GM12878 (cell line): ENCODE data around the gene KATNIP. TPM values are rescaled to one million over a fixed set of nuclear protein-coding genes. Genes with fewer than 3 reads are reported as not detected.

Experiments used
- ATAC-seq: fragments of 200-7000 bp; cut with Tn5 transposase; 3 replicates; pipeline ENCODE4 v1.9.1; 2020; ENCODE audit warnings: mild to moderate bottlenecking, moderate library complexity
- BruUV-seq: library from RNA; stranded (reverse); fragments of 400-500 nt; replicated peaks from 2 replicates; lab custom pipeline; 2021; lab: Mats Ljungman, UMichigan
- CTCF ChIA-PET: fragments of 300-600 bp; sonication (Branson Sonifier 250); formaldehyde crosslinking; extraction: SDS; loops from one replicate; lab custom pipeline; 2021; ENCODE audit warnings: inconsistent platforms; lab: Yijun Ruan, JAX
- POLR2A ChIA-PET: fragments of 350-600 bp; formaldehyde crosslinking; extraction: SDS; loops from one replicate; lab custom pipeline; 2021; ENCODE audit warnings: inconsistent platforms; lab: Charles Lee
- RAD21 ChIA-PET: fragments of 300-600 bp; sonication (Branson Sonifier 250); formaldehyde crosslinking; loops from one replicate; lab custom pipeline; 2023; ENCODE audit warnings: antibody characterized with exemption; ENCODE audit not compliant: unreplicated experiment; lab: Charles Lee
- SMC1A ChIA-PET: fragments of 300-600 bp; sonication (Branson Sonifier 250); formaldehyde crosslinking; loops from one replicate; lab custom pipeline; 2023; ENCODE audit not compliant: unreplicated experiment, uncharacterized antibody; lab: Charles Lee
- DNase-seq: peaks from one replicate; pipeline ENCODE4 v3.0.0-alpha.2; 2011; ENCODE audit warnings: low read depth, low spot score
- FAIRE-seq: peaks from 3 replicates; lab custom pipeline; 2011; peaks lifted over from hg19 to GRCh38; lab: Jason Lieb, UNC
- H2AFZ ChIP-seq: 2 replicates; pipeline ENCODE4 v1.6.0; 2011; ENCODE audit warnings: low read depth, low read length, control low read depth; ENCODE audit not compliant: control insufficient read depth
- H3K27ac ChIP-seq: 2 replicates; pipeline ENCODE4 v1.5.1; 2011; ENCODE audit warnings: control low read depth; ENCODE audit not compliant: control insufficient read depth, insufficient read depth
- H3K27me3 ChIP-seq, 2 experiments: replicated peaks in 1 of 2; 2 replicates each; pipeline versions ENCODE4 v1.6.0 to v1.6.1; 2011; ENCODE audit warnings: low read length in 1 of 2; ENCODE audit not compliant: control insufficient read depth in 2 of 2, insufficient read depth in 2 of 2
- H3K36me3 ChIP-seq, 2 experiments: 2 replicates each; pipeline ENCODE4 v1.5.1; 2011; ENCODE audit warnings: low read length in 1 of 2; ENCODE audit not compliant: control insufficient read depth in 2 of 2, insufficient read depth in 2 of 2
- H3K4me1 ChIP-seq: 2 replicates; pipeline ENCODE4 v1.6.1; 2011; ENCODE audit warnings: mild to moderate bottlenecking, low read length, moderate library complexity, mixed read lengths; ENCODE audit not compliant: control insufficient read depth, insufficient read depth
- H3K4me2 ChIP-seq: 2 replicates; pipeline ENCODE4 v1.6.0; 2011; ENCODE audit warnings: control low read depth; ENCODE audit not compliant: control insufficient read depth, insufficient read depth
- H3K4me3 ChIP-seq: fragments of 200-600 bp; sonication (generic); 2 replicates; pipeline ENCODE4 v1.5.1; 2016
- H3K79me2 ChIP-seq: 2 replicates; pipeline ENCODE4 v1.6.0; 2011; ENCODE audit warnings: low read length; ENCODE audit not compliant: control insufficient read depth, insufficient read depth
- H3K9ac ChIP-seq: 2 replicates; pipeline ENCODE4 v1.8.0; 2011; ENCODE audit warnings: low read length, control low read depth, mixed read lengths; ENCODE audit not compliant: control insufficient read depth, insufficient read depth
- H3K9me3 ChIP-seq: replicated peaks from 3 replicates; pipeline ENCODE4 v1.5.1; 2011; ENCODE audit warnings: mild to moderate bottlenecking, low read length; ENCODE audit not compliant: control insufficient read depth, insufficient read depth
- H4K20me1 ChIP-seq: 2 replicates; pipeline ENCODE4 v1.6.0; 2011; ENCODE audit not compliant: control insufficient read depth, insufficient read depth
- BACH1 ChIP-seq: fragments of 450-650 bp; IDR thresholded peaks from 2 replicates; pipeline ENCODE4 v1.6.1; 2017; ENCODE audit warnings: mild to moderate bottlenecking, borderline replicate concordance
- BCL11A ChIP-seq: IDR thresholded peaks from 2 replicates; pipeline ENCODE4 v1.6.1; 2011; ENCODE audit warnings: low read depth, low read length
- CHD1 ChIP-seq: IDR thresholded peaks from 2 replicates; pipeline ENCODE4 v1.6.1; 2012; ENCODE audit warnings: low read depth, low read length, improper control_type of control experiment
- CREB1 ChIP-seq: IDR thresholded peaks from 2 replicates; pipeline ENCODE4 v1.6.1; 2012; ENCODE audit warnings: low read depth, mild to moderate bottlenecking, inconsistent platforms
- CREM ChIP-seq: IDR thresholded peaks from 2 replicates; pipeline ENCODE4 v1.6.1; 2014; ENCODE audit warnings: antibody characterized with exemption, low read depth
- CUX1 ChIP-seq: IDR thresholded peaks from 2 replicates; pipeline ENCODE4 v1.6.1; 2012; ENCODE audit warnings: improper control_type of control experiment, low read depth, low read length; ENCODE audit not compliant: insufficient replicate concordance
- EZH2 ChIP-seq: IDR thresholded peaks from 2 replicates; pipeline ENCODE4 v1.6.1; 2012; ENCODE audit warnings: low read depth, mild to moderate bottlenecking, control low read depth, inconsistent platforms, low read length, borderline replicate concordance; ENCODE audit not compliant: control insufficient read depth
- GABPA ChIP-seq: IDR thresholded peaks from 2 replicates; pipeline ENCODE4 v1.6.1; 2014; ENCODE audit warnings: antibody characterized with exemption, low read depth, mild to moderate bottlenecking, inconsistent platforms
- HDAC6 ChIP-seq: fragments of 200-600 bp; sonication (generic); IDR thresholded peaks from one replicate; pipeline ENCODE4 v1.8.0; 2017; ENCODE audit warnings: antibody characterized with exemption; ENCODE audit not compliant: unreplicated experiment
- MEF2B ChIP-seq: fragments of 450-650 bp; IDR thresholded peaks from 2 replicates; pipeline ENCODE4 v1.6.1; 2018; ENCODE audit warnings: mild to moderate bottlenecking, moderate library complexity; ENCODE audit not compliant: partially characterized antibody, poor library complexity, severe bottlenecking
- NRF1 ChIP-seq: conservative IDR thresholded peaks from 2 replicates; pipeline ENCODE4 v1.6.1; 2011; ENCODE audit warnings: mild to moderate bottlenecking, low read depth, low read length, improper control_type of control experiment
- RELA ChIP-seq: fragments of 450-650 bp; IDR thresholded peaks from 2 replicates; pipeline ENCODE4 v1.8.0; 2014; ENCODE audit warnings: borderline replicate concordance; ENCODE audit not compliant: partially characterized antibody
- SIN3A ChIP-seq: IDR thresholded peaks from 2 replicates; pipeline ENCODE4 v1.6.1; 2012; ENCODE audit warnings: low read depth, low read length, improper control_type of control experiment
- SRF ChIP-seq, 2 experiments: IDR thresholded peaks; 2 replicates each; pipeline ENCODE4 v1.6.1; 2011; ENCODE audit warnings: low read depth in 2 of 2, low read length in 2 of 2, mild to moderate bottlenecking in 1 of 2, moderate library complexity in 1 of 2
- TCF3 ChIP-seq: IDR thresholded peaks from 2 replicates; pipeline ENCODE4 v1.6.1; 2012; ENCODE audit warnings: low read depth, mild to moderate bottlenecking, low read length, borderline replicate concordance; ENCODE audit not compliant: insufficient read depth
- ZNF622 ChIP-seq: fragments of 450-650 bp; IDR thresholded peaks from 2 replicates; pipeline ENCODE4 v1.6.1; 2017; ENCODE audit warnings: mild to moderate bottlenecking, inconsistent platforms
- WGBS: methylation state at CpG from one replicate; pipeline ENCODE4 v1.1.6; 2016; ENCODE audit warnings: low lambda C conversion rate; ENCODE audit not compliant: insufficient replicate concordance, insufficient coverage; ENCODE audit errors: missing lambda C conversion rate; 5-methylcytosine and 5-hydroxymethylcytosine counted together
- in situ Hi-C: fragments of 300-500 bp; cut with MboI; formaldehyde crosslinking; loops from 9 replicates; pipeline ENCODE4 v1.14.3; 2018; ENCODE audit warnings: mixed read lengths
- intact Hi-C: fragments of 100-400 bp; cut with micrococcal nuclease; formaldehyde crosslinking; loops from one replicate; pipeline ENCODE4 v1.14.2; 2022; ENCODE audit not compliant: unreplicated experiment
- polyA plus RNA-seq, 11 experiments: library from polyadenylated mRNA; depleted of rRNA in 4 of 11; unstranded in 6 of 11; stranded (reverse) in 5 of 11; fragments of >200 nt; fragmentation: Nextera tagmentation in 4 of 11; fragmentation: Illumina TruSeq in 1 of 11; extraction: Ambion mirVana in 4 of 11; extraction: Trizol in 1 of 11; gene quantifications; 1 replicate in 1 of 11; 2 replicates in 10 of 11; pipeline versions ENCODE4 v1.2.1 to v1.2.3, GENCODE V29; 2011 to 2016; ENCODE audit warnings: inconsistent platforms in 2 of 11, missing spikeins in 2 of 11, low read depth in 1 of 11
- total RNA-seq, 4 experiments: library from RNA; depleted of rRNA in 3 of 4; stranded (reverse); fragments of >200 nt in 3 of 4; fragmentation: Illumina TruSeq in 1 of 4; extraction: Trizol in 1 of 4; gene quantifications; 2 replicates each; pipeline versions ENCODE4 v1.2.1 to v1.2.3, GENCODE V29; 2013 to 2021
- TF ChIP-seq, protein P1 (sequence below): fragments of 450-650 bp; IDR thresholded peaks from 2 replicates; pipeline ENCODE4 v1.6.1; 2017; ENCODE audit warnings: antibody characterized with exemption, mild to moderate bottlenecking, moderate library complexity

KATNIP gene
- total and polyA plus RNA-seq, 10 of the 15 experiments (the other 5 are each of a cell fraction or from before 2014, with no cell fraction given) = 1.6 to 13.8 (median 9.1) TPM

- TF ChIP-seq NRF1 (no peak), SIN3A (no peak), EZH2 (no peak)
These were observed 23.8 kb upstream of the KATNIP start (continued) for GRCh38 chr16:27526180-27526579.

- ChIA-PET CTCF (no interaction called here), SMC1A (no interaction called here), POLR2A (no interaction called here), RAD21 (no interaction called here)
- no peaks in the 10 kb centered on the region for H3K4me1 ChIP-seq
- no peak for DNase-seq
- no peak overlapping the region for H3K9ac ChIP-seq
- in situ Hi-C loops (no loop called here), intact Hi-C loops (no loop called here)
- no peak overlapping the region for H2AFZ ChIP-seq
- BruUV-seq = no TSS peak
- H3K27ac ChIP-seq = no peak overlapping the region
- no peaks in the 10 kb centered on the region for H3K27me3 ChIP-seq
- WGBS = 99% methylated on average over 4 of the region's 4 CpGs
- no peaks in the 10 kb centered on the region for H3K9me3 ChIP-seq
- H3K4me3 ChIP-seq = no peak overlapping the region
- no peak for ATAC-seq
- no peak overlapping the region for H3K4me2 ChIP-seq
- no peaks in the 10 kb centered on the region for H4K20me1 ChIP-seq
- H3K36me3 ChIP-seq = peaks cover 14 to 20% of the 10 kb centered on the region in 2 experiments
- no peaks in the 10 kb centered on the region for H3K79me2 ChIP-seq
- no peak for FAIRE-seq
- TF ChIP-seq BCL11A = no peak
- TF ChIP-seq SRF (IDR thresholded peaks at IDR 0.05; ENCODE audit: low read depth in 2 of 2, low read length in 2 of 2) = no peak
- TF ChIP-seq MEF2B = no peak
- TF ChIP-seq, protein P1, sequence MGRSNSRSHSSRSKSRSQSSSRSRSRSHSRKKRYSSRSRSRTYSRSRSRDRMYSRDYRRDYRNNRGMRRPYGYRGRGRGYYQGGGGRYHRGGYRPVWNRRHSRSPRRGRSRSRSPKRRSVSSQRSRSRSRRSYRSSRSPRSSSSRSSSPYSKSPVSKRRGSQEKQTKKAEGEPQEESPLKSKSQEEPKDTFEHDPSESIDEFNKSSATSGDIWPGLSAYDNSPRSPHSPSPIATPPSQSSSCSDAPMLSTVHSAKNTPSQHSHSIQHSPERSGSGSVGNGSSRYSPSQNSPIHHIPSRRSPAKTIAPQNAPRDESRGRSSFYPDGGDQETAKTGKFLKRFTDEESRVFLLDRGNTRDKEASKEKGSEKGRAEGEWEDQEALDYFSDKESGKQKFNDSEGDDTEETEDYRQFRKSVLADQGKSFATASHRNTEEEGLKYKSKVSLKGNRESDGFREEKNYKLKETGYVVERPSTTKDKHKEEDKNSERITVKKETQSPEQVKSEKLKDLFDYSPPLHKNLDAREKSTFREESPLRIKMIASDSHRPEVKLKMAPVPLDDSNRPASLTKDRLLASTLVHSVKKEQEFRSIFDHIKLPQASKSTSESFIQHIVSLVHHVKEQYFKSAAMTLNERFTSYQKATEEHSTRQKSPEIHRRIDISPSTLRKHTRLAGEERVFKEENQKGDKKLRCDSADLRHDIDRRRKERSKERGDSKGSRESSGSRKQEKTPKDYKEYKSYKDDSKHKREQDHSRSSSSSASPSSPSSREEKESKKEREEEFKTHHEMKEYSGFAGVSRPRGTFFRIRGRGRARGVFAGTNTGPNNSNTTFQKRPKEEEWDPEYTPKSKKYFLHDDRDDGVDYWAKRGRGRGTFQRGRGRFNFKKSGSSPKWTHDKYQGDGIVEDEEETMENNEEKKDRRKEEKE = no peak
- no peak for TF ChIP-seq CREB1
- no peak for TF ChIP-seq BACH1
- TF ChIP-seq ZNF622 = no peak
- no peak for TF ChIP-seq CHD1
- no peak for TF ChIP-seq HDAC6
- no peak for TF ChIP-seq CREM
- TF ChIP-seq GABPA = no peak
- TF ChIP-seq TCF3 = no peak
- TF ChIP-seq CUX1 = no peak
- no peak for TF ChIP-seq RELA
These were observed 21.6 kb upstream of the KATNIP start for GRCh38 chr16:27528294-27528693.
